C1 segment of cervical spinal cord (tissue), 14 donors: Measurements from ENCODE around the gene ARMCX2.
"Not testable (repeated sequence)": the region's sequence is repeated elsewhere in the genome, so short reads cannot be mapped to it uniquely, and the experiment has no call there.

Source experiments
- DNase-seq, 14 donors: peaks; one replicate each; lab custom pipeline; 2025; lab: John Stamatoyannopoulos, UW

The ARMCX2 gene

GRCh38 chrX:101659601-101660063 lies at the start of gene ARMCX2:
Gene ARMCX2, minus strand, starts transcription at chrX:101659850. Its CDS starts 2,262 bp downstream, at chrX:101657588.
- peak in 11 of 14 donors; percentile 10 to 79 (median 23) for DNase-seq

- no peak for DNase-seq
Measured at GRCh38 chrX:101709384-101709783, 49.7 kb upstream of the ARMCX2 start.

GRCh38 chrX:101708163-101708562 lies 48.5 kb upstream of the ARMCX2 start:
- no peak for DNase-seq

GRCh38 chrX:101693476-101693875 lies 33.8 kb upstream of the ARMCX2 start:
- no peak for DNase-seq

GRCh38 chrX:101691835-101692234 lies 32.2 kb upstream of the ARMCX2 start:
- no peak for DNase-seq

- DNase-seq, result no peak
Measured at GRCh38 chrX:101686574-101686973, 26.9 kb upstream of the ARMCX2 start.

- no peak for DNase-seq
Measured at GRCh38 chrX:101685923-101686322, 26.3 kb upstream of the ARMCX2 start.

GRCh38 chrX:101682723-101683122 lies 23.1 kb upstream of the ARMCX2 start:
- no peak for DNase-seq

GRCh38 chrX:101677028-101677427 lies 17.4 kb upstream of the ARMCX2 start:
- DNase-seq, result no peak

- no peak for DNase-seq
Measured at GRCh38 chrX:101676571-101676970, 16.9 kb upstream of the ARMCX2 start.

GRCh38 chrX:101668143-101668542 lies 8.5 kb upstream of the ARMCX2 start:
- no peak for DNase-seq

- DNase-seq, result peak in 12 of 14 donors; percentile 19 to 60 (median 34)
Measured at GRCh38 chrX:101658661-101659491, 774 bp downstream of the ARMCX2 start.

GRCh38 chrX:101657495-101657894 lies 2.2 kb downstream of the ARMCX2 start:
- DNase-seq, result no peak

- no peak for DNase-seq
Measured at GRCh38 chrX:101656817-101657216, 2.8 kb downstream of the ARMCX2 start.

- no peak for DNase-seq
Measured at GRCh38 chrX:101655534-101655933, 4.1 kb downstream of the ARMCX2 start.

- DNase-seq, result not testable (repeated sequence)
Measured at GRCh38 chrX:101647716-101648115, 11.9 kb downstream of the ARMCX2 start.

GRCh38 chrX:101642093-101642492 lies 17.6 kb downstream of the ARMCX2 start:
- no peak for DNase-seq

GRCh38 chrX:101639583-101639982 lies 20.1 kb downstream of the ARMCX2 start:
- no peak for DNase-seq

GRCh38 chrX:101619364-101619763 lies 40.3 kb downstream of the ARMCX2 start:
- no peak for DNase-seq

- peak in 13 of 14 donors; percentile 5 to 73 (median 46) for DNase-seq
Measured at GRCh38 chrX:101617211-101618191, 42.1 kb downstream of the ARMCX2 start, which contains the start of gene ARMCX6. Gene ARMCX6, minus strand, starts transcription at chrX:101618000. Its CDS starts 1,380 bp downstream, at chrX:101616620.

GRCh38 chrX:101605728-101606127 lies 53.9 kb downstream of the ARMCX2 start:
- no peak for DNase-seq
